ENCODE data around the gene ADCY2. TPM values are rescaled to one million over a fixed set of nuclear protein-coding genes. Genes with fewer than 3 reads are reported as not detected.

Gene ADCY2
- total and polyA plus RNA-seq, 9 of the 15 experiments (the other 6 are each of a cell fraction or from before 2014, with no cell fraction given): 0.01 to 0.15 (median 0.03) TPM; not detected in 5

GRCh38 chr5:7866196-7866595, 470.3 kb downstream of the ADCY2 start (continued):
- TF ChIP-seq, protein P1, sequence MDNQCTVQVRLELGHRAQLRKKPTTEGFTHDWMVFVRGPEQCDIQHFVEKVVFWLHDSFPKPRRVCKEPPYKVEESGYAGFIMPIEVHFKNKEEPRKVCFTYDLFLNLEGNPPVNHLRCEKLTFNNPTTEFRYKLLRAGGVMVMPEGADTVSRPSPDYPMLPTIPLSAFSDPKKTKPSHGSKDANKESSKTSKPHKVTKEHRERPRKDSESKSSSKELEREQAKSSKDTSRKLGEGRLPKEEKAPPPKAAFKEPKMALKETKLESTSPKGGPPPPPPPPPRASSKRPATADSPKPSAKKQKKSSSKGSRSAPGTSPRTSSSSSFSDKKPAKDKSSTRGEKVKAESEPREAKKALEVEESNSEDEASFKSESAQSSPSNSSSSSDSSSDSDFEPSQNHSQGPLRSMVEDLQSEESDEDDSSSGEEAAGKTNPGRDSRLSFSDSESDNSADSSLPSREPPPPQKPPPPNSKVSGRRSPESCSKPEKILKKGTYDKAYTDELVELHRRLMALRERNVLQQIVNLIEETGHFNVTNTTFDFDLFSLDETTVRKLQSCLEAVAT (IDR thresholded peaks at IDR 0.05): no peak
- no peak for TF ChIP-seq TSC22D4 (tag; IDR thresholded peaks at IDR 0.05)
- TF ChIP-seq DPF2 (IDR thresholded peaks at IDR 0.05): peak; percentile 60
- 0 out of 2 replicates have a peak, but pooled peaks have one; percentile 24 for TF ChIP-seq NR2C1 (IDR thresholded peaks at IDR 0.05)
- TF ChIP-seq NR2C1 (tag; IDR thresholded peaks at IDR 0.05): no peak
- 0 out of 2 replicates have a peak, but pooled peaks have one; percentile 16 for TF ChIP-seq JUND (IDR thresholded peaks at IDR 0.05; ENCODE audit: borderline replicate concordance, low read depth, low read length)
- peak; percentile 45; the same call in 1 of the 3 replicates for TF ChIP-seq JUND (tag; IDR thresholded peaks at IDR 0.05; ENCODE audit: borderline replicate concordance, low read depth, low read length)

GRCh38 chr5:7867260-7867659, 471.3 kb downstream of the ADCY2 start:
- H3K27ac ChIP-seq (ENCODE audit: extremely low read depth, low read depth, low read length): no peak overlapping the region
- no peaks in the 10 kb centered on the region for H3K9me1 ChIP-seq (ENCODE audit: control insufficient read depth, insufficient read depth, low read length)
- H3K4me3 ChIP-seq: no peak overlapping the region
- peaks cover 68% of the 10 kb centered on the region for H3K36me3 ChIP-seq (ENCODE audit: control insufficient read depth, insufficient read depth, low read length)
- intact Hi-C loops (cut with micrococcal nuclease) (no loop called here), in situ Hi-C loops (cut with MboI) (no loop called here)
- BruUV-seq (replicated peaks): no TSS peak
- peaks cover 6 to 20% of the 10 kb centered on the region in 2 experiments; a peak in 4 of 5 replicates for H3K4me1 ChIP-seq (replicated peaks in 1 of 2; ENCODE audit: control insufficient read depth in 2 of 2, insufficient read depth in 2 of 2, low read length in 2 of 2)
- peaks cover 13% of the 10 kb centered on the region; the same call in 1 of the 2 replicates for H4K20me1 ChIP-seq (replicated peaks; ENCODE audit: control insufficient read depth, insufficient read depth, low read length)
- TF ChIP-seq RNF2 (IDR thresholded peaks at IDR 0.05): no peak
- no peak for TF ChIP-seq E2F3 (CRISPR knock-in tag; IDR thresholded peaks at IDR 0.05)
- TF ChIP-seq, protein P2, sequence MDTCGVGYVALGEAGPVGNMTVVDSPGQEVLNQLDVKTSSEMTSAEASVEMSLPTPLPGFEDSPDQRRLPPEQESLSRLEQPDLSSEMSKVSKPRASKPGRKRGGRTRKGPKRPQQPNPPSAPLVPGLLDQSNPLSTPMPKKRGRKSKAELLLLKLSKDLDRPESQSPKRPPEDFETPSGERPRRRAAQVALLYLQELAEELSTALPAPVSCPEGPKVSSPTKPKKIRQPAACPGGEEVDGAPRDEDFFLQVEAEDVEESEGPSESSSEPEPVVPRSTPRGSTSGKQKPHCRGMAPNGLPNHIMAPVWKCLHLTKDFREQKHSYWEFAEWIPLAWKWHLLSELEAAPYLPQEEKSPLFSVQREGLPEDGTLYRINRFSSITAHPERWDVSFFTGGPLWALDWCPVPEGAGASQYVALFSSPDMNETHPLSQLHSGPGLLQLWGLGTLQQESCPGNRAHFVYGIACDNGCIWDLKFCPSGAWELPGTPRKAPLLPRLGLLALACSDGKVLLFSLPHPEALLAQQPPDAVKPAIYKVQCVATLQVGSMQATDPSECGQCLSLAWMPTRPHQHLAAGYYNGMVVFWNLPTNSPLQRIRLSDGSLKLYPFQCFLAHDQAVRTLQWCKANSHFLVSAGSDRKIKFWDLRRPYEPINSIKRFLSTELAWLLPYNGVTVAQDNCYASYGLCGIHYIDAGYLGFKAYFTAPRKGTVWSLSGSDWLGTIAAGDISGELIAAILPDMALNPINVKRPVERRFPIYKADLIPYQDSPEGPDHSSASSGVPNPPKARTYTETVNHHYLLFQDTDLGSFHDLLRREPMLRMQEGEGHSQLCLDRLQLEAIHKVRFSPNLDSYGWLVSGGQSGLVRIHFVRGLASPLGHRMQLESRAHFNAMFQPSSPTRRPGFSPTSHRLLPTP (IDR thresholded peaks at IDR 0.05; ENCODE audit: borderline replicate concordance, extremely low read depth, insufficient read length): no peak
- peak; percentile 84 for TF ChIP-seq NFIC (IDR thresholded peaks at IDR 0.05)
- FAIRE-seq (no peak), ATAC-seq (no peak), DNase-seq (ENCODE audit: extremely low read depth in 1 of 4, low spot score in 3 of 4) (peak in 1 of 4 experiments; percentile 35)
- H3K9me3 ChIP-seq (replicated peaks; ENCODE audit: control insufficient read depth, insufficient read depth, low read depth, low read length): no peaks in the 10 kb centered on the region
- H3K27me3 ChIP-seq (ENCODE audit: control insufficient read depth in 2 of 2, insufficient read depth in 2 of 2, low read length in 2 of 2): no peaks in the 10 kb centered on the region
- peaks cover 73% of the 10 kb centered on the region for H3K79me2 ChIP-seq (ENCODE audit: control insufficient read depth, insufficient read depth, low read length)
- ChIA-PET CTCF (ENCODE audit: low intra/inter-chr PET ratio) (no interaction called here), POLR2A (interaction anchor here (0.7 to 2.1 kb wide), 5 partner anchors 9 to 20 kb away, joined by 3 to 8 read pairs (median 4); no protein-coding TSS in a partner anchor)
- H2AFZ ChIP-seq (ENCODE audit: low read depth, low read length): no peak overlapping the region
- peak overlapping the region; percentile 95; the same call in 1 of the 2 replicates for H3K4me2 ChIP-seq (ENCODE audit: insufficient read depth, low read length)
- WGBS (ENCODE audit: insufficient coverage, low coverage, missing lambda C conversion rate): 45% methylated on average over 3 of the region's 3 CpGs
- no peak overlapping the region for H3K9ac ChIP-seq (ENCODE audit: insufficient read depth in 1 of 2, low read depth in 2 of 2, low read length in 2 of 2)

Measured in K562 (cell line).